Muscle of back (tissue), 11 donors: ENCODE measurements around the gene CYB5A. TPM values are rescaled to one million over a fixed set of nuclear protein-coding genes. Genes with fewer than 3 reads are reported as not detected.
A peak's percentile ranks its signal among the peaks of the same experiment; 100 is the strongest.
"Not testable (repeated sequence)": the region's sequence is repeated elsewhere in the genome, so short reads cannot be mapped to it uniquely, and the experiment has no call there.

Source experiments
- DNase-seq, 3 donors: peaks; one replicate each; pipeline versions ENCODE4 v3.0.0 to v3.0.0-alpha.2; 2013
- polyA plus RNA-seq, 10 donors: library from polyadenylated mRNA; unstranded; fragments of 120-200 nt; gene quantifications; one replicate each; pipeline ENCODE4 v1.2.1, GENCODE V29; 2013; ENCODE audit not compliant: insufficient read length in 10 of 10

CYB5A gene
- polyA plus RNA-seq, 10 donors, result 23.6 to 44.4 (median 29.6) TPM

DNA sequence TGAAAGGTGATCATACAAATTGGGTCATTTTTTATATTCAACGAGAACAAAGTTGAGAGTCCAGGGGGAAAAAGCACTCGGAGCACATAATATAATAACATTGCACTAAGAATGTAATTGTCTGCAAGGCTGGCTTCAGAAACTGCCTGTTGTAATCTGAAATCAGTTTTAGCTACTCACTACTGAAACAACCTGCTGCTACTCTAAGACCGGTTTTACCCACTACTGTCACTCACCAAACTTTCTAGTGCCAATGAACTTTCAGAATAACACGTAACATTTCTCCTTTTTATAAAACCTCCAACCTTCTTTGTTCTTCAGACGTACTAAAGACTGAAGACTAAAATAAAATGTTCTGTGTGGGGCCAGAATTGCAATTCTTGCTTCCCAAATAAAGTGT lies 11.5 kb upstream of the CYB5A start:
- DNase-seq, result no peak

- no peak for DNase-seq
Observed at GRCh38 chr18:74299746-74300145, 8.0 kb upstream of the CYB5A start.

- no peak for DNase-seq
Observed at GRCh38 chr18:74299162-74299561, 7.4 kb upstream of the CYB5A start.

- no peak for DNase-seq
Observed at GRCh38 chr18:74294526-74294925, 2.8 kb upstream of the CYB5A start.

DNA sequence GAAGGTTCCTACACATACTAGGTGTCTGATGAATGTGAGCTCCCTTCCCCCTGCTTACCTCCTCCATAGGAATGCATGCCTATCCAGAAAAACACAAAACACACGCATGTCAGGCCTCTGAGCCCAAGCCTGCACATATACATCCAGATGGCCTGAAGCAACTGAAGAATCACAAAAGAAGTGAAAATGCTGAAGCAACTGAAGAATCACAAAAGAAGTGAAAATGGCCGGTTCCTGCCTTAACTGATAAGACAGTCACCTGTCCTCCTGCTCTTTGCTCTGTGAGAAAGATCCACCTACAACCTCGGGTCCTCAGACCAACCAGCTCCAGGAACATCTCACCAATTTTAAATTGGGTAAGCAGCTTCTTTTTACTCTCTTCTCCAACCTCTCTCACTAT lies 1.2 kb upstream of the CYB5A start:
- DNase-seq, result not testable (repeated sequence)

DNA sequence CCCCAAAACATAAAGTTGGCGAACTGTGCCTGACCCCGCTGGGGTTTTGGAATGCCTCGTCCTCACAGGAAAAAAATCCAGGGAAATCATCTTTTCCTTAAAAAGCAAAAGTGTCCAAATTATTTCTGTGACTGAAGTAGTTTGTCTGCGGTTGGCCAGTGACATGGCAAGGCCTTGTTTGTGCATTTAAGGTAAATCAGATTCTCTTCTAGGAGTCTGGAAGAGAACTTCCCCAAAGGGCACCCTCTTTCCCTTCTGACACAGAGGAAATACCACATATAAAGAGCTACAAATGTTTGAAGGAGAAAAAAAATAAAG lies 737 bp upstream of the CYB5A start:
- no peak for DNase-seq

- no peak for DNase-seq
Observed at GRCh38 chr18:74291472-74291770, 342 bp downstream of the CYB5A start.

- DNase-seq, result peak in 1 of 3 donors; percentile 23
Observed at GRCh38 chr18:74290794-74291471, 830 bp downstream of the CYB5A start.

DNA sequence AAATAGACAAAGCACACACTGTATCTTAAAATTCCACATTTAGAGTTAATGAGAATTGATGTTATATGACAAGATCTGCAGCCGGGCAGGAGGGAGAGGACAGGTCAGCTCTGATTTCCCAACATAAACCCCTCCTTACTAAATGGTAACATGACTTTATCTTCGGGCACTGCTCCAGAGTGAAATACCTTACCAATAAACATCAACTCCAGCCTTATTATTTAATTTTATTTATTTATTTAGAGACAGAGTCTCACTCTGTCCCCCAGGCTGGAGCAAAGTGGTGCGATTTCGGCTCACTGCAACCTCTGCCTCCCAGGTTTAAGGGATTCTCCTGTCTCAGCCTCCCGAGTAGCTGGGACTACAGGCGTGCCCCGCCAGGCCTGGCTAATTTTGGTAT lies 1.7 kb downstream of the CYB5A start:
- DNase-seq, result no peak

DNA sequence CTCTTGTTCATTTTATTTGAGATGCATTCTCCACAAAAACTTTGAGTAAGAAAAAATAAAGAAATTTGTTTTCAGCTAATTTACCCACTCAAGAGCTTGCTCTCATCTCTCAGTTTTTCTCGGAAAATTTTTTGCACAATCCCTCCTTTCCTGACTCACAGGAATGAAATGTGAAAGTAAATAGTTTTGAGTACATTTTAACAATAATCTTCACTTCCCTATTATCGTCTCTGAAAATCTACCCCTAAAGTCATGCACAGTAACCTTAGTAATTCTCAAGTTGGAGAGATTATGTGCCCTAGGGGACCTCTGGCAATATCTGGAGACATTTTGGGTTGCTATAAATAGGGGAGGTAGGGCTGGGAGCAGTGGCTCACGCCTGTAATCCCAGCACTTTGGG lies 2.6 kb downstream of the CYB5A start:
- DNase-seq, result no peak

DNA sequence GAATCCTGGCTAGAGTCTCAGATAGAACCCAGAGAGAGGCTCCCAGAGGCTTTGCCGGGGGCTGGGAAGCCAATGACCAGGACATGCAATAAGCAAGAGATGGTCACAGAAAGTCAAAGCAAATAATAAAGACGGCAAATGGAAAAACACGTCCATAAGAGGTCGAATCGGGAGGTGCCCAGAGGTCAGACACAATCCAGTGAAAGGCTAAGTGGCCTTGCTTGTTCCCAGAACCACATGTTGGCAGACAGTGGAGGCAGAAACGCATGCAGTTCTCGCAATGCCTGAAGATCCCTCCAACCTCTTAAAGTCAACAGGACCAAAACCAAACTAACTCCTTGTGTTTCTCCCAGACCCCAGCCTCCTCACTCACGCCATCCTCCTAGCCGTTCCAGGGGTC lies 3.0 kb downstream of the CYB5A start:
- DNase-seq, result no peak

DNA sequence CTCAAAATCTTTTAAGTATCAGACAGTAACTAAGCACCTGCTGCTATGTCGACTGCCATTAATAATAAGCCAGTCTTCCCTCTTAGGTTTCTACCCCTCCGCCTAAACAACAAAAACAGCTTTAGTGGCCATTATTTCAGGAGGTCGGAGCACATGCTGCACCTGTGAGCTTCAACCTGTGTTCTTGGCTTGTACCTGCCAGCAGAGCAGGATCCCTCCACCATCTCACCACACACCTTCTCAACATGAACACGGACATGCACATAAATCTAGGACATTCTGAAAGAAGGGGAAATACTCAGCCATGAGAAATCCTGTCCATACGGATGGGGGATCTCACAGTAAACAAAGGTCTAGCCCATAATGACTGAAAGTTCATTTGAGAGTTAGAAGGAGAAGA lies 3.7 kb downstream of the CYB5A start:
- DNase-seq, result no peak

DNA sequence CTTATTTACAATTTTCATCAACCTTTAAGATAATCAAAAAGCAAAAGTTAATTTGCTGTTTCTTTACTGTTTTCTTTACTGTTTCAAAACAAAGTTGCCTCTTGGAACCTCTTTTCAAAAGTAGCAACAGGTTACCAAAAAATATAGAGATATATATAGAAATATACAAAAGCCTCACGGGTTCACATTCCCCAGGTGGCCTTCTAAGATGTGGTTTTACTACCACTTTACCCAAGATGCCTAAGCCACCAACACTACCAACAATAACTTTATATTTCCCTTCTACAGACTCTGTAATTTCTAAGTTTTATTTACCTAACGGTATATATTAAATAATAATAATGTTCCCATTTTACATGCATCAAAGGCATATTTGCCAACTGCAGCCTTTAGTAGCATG lies 4.9 kb downstream of the CYB5A start:
- no peak for DNase-seq

GRCh38 chr18:74286106-74286855 lies 5.5 kb downstream of the CYB5A start:
- no peak for DNase-seq

DNA sequence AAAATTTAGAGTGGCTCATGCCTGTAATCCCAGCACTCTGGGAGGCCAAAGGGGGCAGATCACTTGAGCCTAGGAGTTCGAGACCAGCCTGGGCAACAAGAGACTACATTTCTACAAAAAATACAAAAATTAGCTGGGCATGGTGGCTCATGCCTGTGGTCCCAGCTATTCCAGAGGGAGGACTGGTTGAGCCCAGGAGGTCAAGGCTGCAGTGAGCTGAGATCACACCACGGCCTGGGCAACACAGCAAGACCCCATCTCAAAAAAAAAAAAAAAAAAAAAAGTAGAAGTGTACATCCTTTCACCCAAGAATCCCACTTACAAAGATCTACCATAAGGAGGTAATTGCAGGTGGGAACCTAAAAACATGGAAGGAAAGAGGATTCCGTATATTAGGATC lies 6.2 kb downstream of the CYB5A start:
- not testable (repeated sequence) for DNase-seq

- DNase-seq, result no peak
Observed at GRCh38 chr18:74284980-74285355, 6.8 kb downstream of the CYB5A start.

DNA sequence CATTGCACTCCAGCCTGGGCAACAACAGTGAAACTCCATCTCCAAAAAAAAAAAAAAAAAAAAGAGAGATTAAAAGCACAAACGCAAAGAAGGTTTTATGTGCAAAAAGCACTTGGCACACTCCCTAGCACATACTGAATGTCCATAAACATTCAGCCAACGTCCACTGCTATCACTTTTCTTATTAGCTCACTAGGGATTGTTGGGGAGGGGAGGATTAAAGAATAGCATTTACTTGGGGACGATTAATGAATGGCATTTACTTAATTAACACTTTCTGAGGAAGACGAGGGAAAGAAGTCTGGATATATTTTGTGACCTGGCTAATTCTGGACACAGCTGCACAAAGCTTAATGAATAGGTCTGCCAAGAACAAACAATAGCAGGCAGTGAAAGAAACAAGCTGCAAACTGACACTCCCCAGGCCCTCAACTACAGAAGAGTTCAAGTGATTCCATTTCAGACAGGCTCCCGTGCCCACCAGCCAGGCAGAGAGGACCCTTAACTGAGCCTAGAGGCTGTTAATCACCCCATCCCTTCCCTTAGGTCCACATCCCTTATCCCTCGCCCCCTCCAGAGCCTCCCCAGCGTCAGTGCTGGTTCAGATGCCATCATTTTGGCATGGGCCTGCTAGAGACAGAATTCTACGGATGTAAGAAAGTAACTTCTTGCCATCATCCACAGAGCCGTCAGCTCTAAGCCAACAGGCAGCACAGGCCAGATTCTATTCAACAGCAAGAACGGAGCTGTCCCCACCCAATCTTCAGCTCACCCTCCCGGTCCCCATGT lies 7.4 kb downstream of the CYB5A start:
- peak; percentile 33 to 79 (median 42) for DNase-seq

DNA sequence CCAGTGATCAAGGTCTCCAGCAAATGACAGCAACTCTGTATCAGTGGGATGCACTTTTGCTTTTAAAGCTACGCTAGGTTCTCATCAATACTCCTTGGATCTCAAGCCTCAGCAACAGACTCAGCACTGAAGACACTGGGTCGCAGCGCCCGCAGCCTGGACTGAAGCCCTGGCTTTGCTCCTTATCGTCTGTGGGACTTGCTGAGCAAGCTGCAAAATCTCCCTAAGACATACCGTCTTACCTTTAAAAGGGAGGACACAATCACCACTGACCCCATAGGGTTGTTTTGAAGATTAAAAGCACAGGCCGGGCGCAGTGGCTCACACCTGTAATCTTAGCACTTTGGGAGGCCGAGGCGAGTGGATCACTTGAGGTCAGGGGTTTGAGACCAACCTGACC lies 8.1 kb downstream of the CYB5A start:
- no peak for DNase-seq

DNA sequence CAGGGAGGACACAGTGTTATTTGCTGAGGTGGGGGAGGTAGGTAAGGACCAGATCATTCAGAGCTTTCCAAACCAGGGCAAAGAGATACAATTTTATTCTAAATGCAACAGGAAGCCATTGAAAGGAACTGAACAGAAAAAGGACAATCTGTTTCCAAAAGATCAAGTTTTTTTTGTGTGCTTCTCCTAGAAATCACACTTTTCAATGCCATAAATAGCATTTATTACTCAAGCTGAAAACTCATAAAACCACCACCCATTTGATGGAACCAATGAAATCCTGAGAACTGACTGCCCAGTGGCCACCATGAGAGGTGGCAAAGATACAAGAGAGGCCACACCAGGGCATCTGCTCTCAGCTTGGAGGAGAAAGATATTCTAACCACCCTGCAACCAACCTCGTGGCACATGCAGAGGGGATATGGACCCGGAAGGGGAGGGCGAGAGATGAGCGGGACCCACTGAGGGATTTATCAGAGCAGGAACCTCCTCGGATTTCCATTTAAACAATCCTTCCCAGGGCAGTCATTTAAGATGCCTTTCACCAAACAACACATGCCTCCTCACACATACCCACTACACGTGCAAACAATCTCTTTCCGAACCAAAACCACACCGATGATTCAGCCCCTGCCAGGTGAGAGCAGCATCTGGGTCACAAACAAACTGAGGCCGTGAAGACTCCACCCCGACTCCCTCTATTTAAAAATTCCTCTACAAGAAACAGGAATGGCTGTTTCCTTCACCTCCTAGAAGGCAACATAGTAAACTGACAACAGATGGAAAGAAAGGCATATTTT lies 8.8 kb downstream of the CYB5A start:
- no peak for DNase-seq

GRCh38 chr18:74281980-74282754 lies 9.6 kb downstream of the CYB5A start:
- DNase-seq, result no peak
